VCaP (cell line): ENCODE measurements around the gene PERP.
"Not testable (repeated sequence)": the region's sequence is repeated elsewhere in the genome, so short reads cannot be mapped to it uniquely, and the experiment has no call there.

Experiments
- H3K27ac ChIP-seq: fragments of 450-650 bp; 2 replicates; pipeline ENCODE4 v1.5.1; 2017
- CTCF ChIP-seq: fragments of 450-650 bp; conservative IDR thresholded peaks from 2 replicates; pipeline ENCODE4 v1.5.1; 2017; ENCODE audit warnings: mild to moderate bottlenecking, moderate library complexity

The PERP gene

GRCh38 chr6:138082232-138082631, 25.0 kb downstream of the PERP start:
- no peak overlapping the region for H3K27ac ChIP-seq
- no peak for TF ChIP-seq CTCF

GRCh38 chr6:138079556-138079955, 27.7 kb downstream of the PERP start:
- H3K27ac ChIP-seq: not testable (repeated sequence)

DNA sequence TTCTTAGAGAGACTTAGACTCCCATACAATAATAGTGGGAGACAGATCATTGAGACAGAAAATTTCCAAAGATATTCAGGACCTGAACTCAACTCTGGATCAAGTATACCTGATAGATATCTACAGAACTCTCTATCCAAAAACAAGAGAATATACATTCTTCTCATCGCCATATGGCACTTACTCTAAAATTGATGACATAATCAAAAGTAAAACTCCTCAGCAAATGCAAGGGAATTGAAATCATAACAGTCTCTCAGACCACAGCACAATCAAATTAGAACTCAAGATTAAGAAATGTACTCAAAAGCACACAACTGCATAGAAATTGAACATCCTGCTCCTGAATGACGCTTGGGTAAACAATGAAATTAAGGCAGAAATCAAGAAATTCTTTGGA, 28.7 kb downstream of the PERP start:
- H3K27ac ChIP-seq: no peak overlapping the region
- no peak for TF ChIP-seq CTCF

DNA sequence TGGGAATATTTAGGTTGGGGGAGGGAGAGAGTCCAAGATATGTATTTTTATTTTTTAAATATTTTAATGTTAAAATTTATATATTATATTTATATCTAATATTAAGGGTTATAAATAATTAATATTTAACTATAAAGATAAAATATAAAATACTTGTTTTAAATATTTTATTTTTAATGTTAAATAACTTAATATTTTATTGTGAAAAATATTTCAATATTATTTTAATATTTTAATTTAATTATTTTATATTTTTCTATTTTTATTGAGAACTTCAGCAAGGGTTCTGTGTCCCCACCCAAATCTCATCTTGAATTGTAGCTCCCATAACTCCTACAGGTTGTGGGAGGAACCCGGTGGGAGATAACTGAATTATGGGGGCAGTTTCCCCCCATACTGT, 34.0 kb downstream of the PERP start:
- TF ChIP-seq CTCF: no peak

GRCh38 chr6:138063726-138064125, 43.5 kb downstream of the PERP start:
- no peak for TF ChIP-seq CTCF

More for the DNA sequence above, 34.0 kb downstream of the PERP start:
- no peak overlapping the region for H3K27ac ChIP-seq

GRCh38 chr6:138054982-138055381, 52.2 kb downstream of the PERP start:
- TF ChIP-seq CTCF: no peak
- H3K27ac ChIP-seq: no peak overlapping the region

More at GRCh38 chr6:138063726-138064125, 43.5 kb downstream of the PERP start:
- H3K27ac ChIP-seq: no peak overlapping the region

GRCh38 chr6:138052783-138053182, 54.4 kb downstream of the PERP start:
- TF ChIP-seq CTCF: no peak
- H3K27ac ChIP-seq: no peak overlapping the region

DNA sequence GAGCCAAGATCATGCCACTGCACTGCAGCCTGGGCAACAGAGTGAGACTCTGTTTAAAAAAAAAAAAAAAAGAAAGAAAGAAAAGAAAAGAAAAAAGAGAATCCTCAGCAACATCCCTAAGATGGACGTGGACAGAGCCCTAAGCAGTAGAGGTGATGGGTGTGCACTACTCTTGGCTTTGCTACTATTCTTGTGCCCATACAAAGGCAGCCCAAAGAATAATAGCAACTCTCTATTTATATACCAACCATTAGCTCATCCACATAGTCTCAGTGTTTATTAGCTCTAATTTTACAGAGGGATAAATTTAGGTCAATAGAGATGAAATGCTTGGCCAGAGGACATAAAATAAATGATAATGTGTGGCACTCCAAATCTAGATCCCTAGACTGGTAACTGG, 62.2 kb downstream of the PERP start:
- no peak overlapping the region for H3K27ac ChIP-seq

More for the DNA sequence above, 62.2 kb downstream of the PERP start:
- TF ChIP-seq CTCF: no peak
